C4-2B (cell line): ENCODE measurements around the gene IFNLR1.
A peak's percentile ranks its signal among the peaks of the same experiment; 100 is the strongest.
"Not testable (repeated sequence)": the region's sequence is repeated elsewhere in the genome, so short reads cannot be mapped to it uniquely, and the experiment has no call there.

ENCODE experiments used
- H3K27ac ChIP-seq: fragments of 450-650 bp; 2 replicates; pipeline ENCODE4 v1.5.1; 2017
- ZFX ChIP-seq: fragments of 450-650 bp; IDR thresholded peaks from 2 replicates; pipeline ENCODE4 v1.6.1; 2017
- TF ChIP-seq, protein P1 (sequence below): fragments of 450-650 bp; conservative IDR thresholded peaks from 2 replicates; pipeline ENCODE4 v1.5.1; 2017; ENCODE audit warnings: mild to moderate bottlenecking

The IFNLR1 gene

GRCh38 chr1:24212376-24212775, 25.3 kb upstream of the IFNLR1 start:
- TF ChIP-seq ZFX, result no peak
- TF ChIP-seq, protein P1, sequence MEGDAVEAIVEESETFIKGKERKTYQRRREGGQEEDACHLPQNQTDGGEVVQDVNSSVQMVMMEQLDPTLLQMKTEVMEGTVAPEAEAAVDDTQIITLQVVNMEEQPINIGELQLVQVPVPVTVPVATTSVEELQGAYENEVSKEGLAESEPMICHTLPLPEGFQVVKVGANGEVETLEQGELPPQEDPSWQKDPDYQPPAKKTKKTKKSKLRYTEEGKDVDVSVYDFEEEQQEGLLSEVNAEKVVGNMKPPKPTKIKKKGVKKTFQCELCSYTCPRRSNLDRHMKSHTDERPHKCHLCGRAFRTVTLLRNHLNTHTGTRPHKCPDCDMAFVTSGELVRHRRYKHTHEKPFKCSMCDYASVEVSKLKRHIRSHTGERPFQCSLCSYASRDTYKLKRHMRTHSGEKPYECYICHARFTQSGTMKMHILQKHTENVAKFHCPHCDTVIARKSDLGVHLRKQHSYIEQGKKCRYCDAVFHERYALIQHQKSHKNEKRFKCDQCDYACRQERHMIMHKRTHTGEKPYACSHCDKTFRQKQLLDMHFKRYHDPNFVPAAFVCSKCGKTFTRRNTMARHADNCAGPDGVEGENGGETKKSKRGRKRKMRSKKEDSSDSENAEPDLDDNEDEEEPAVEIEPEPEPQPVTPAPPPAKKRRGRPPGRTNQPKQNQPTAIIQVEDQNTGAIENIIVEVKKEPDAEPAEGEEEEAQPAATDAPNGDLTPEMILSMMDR, result no peak

GRCh38 chr1:24210195-24210627, 23.1 kb upstream of the IFNLR1 start:
- no peak for TF ChIP-seq ZFX
- TF ChIP-seq, protein P1, result no peak
- no peak overlapping the region for H3K27ac ChIP-seq

More at GRCh38 chr1:24212376-24212775, 25.3 kb upstream of the IFNLR1 start:
- H3K27ac ChIP-seq, result no peak overlapping the region

- TF ChIP-seq, protein P1, result no peak
- no peak for TF ChIP-seq ZFX
Measured at GRCh38 chr1:24209097-24209496, 22.0 kb upstream of the IFNLR1 start.

DNA sequence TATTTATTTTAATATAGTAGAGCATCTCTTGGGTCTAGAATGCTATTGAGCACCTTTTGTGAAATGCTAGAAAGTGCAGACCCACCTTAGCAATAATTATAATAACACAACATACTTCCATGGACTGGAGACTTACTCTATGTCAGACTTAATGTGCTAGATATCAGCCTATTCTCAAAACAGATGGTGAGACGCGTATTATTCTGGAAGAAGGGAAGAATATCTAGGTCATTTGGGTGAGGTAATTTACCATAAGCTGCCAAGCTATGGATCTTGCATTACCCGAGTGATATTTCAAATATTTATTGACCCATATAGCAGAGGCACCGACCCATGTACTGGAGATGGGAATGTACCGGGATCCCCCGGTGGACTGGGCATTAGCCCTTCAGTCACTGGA, 20.6 kb upstream of the IFNLR1 start:
- H3K27ac ChIP-seq, result no peak overlapping the region
- no peak for TF ChIP-seq ZFX
- TF ChIP-seq, protein P1, result no peak

More at GRCh38 chr1:24209097-24209496, 22.0 kb upstream of the IFNLR1 start:
- no peak overlapping the region for H3K27ac ChIP-seq

- H3K27ac ChIP-seq, result not testable (repeated sequence)
Measured at GRCh38 chr1:24207395-24207687, 20.3 kb upstream of the IFNLR1 start.

DNA sequence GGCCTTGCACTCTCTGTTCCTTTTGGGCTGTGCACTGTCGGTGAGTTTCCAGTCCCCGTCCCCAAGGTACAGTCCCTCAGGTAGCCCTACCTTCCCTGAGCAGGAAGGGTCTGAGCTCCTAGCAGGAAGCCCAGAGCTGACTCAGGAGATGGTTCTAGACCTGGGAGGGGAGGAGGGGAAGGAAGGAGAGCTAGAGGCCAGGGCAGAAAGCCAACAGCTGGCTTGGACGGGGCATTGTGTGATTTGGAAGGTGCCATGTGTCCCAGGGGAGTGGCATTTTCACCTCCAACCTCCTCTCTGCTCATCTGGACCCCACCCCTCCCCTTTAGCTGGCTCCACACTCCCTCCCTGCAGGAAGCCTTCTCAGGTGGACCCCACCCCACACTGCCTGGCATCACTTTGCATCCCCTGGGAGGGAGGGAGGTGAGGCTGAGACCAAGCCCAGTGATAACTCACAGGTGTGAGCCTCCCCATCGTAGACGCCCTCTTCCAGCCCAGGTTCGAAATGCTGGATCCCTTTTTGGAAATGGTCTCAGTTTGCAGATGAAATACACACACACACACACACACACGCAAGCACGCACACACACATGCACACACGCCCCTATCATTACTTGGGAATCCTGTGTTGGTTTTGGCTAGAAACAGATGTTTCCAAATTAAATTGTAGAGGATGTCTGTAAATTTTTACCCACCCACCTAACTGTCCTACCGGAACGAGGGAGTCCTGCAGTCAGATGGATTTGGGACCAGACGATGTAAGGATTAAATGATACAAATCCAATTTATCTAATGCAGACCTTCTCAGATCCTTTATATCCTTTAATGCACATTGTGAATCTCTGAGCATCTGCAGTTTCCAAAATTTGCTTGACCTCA, 19.7 kb upstream of the IFNLR1 start:
- H3K27ac ChIP-seq, result peak overlapping the region; percentile 79
- TF ChIP-seq, protein P1, result no peak
- TF ChIP-seq ZFX, result no peak

DNA sequence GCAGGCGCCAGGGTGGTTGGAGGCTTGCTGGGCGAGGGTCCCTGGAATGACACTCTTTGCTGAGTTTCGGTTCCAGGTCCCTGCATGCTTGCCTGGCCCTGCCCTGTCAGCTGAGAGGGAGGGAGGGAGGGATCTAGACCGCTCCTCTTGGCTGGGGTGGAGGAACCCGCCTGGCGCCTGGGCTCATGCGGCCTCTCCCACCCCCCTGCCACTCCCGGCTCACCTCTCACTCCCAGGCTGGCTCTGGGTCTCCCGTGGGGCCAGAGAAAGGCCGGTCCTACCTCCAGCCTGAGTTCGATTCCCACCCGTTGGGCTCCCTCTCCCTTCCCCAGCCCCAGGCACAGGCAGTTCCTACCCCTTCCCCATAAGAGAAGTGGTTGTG, 19.0 kb upstream of the IFNLR1 start:
- TF ChIP-seq ZFX, result no peak
- TF ChIP-seq, protein P1, result no peak
- H3K27ac ChIP-seq, result peak overlapping the region; percentile 79
